GM12872 (cell line): Measurements from ENCODE around the gene TRIOBP.

ENCODE experiments used
- CTCF ChIP-seq: IDR thresholded peaks from 3 replicates; pipeline ENCODE4 v1.5.1; 2011; ENCODE audit warnings: low read depth, mild to moderate bottlenecking, low read length, moderate library complexity; ENCODE audit not compliant: insufficient read depth

TRIOBP gene

GRCh38 chr22:37820350-37820749, 123.5 kb downstream of the TRIOBP start:
- no peak for TF ChIP-seq CTCF

GRCh38 chr22:37822079-37822833, 125.4 kb downstream of the TRIOBP start:
- TF ChIP-seq CTCF = no peak

- TF ChIP-seq CTCF = no peak
Measured at GRCh38 chr22:37823134-37823985, 126.5 kb downstream of the TRIOBP start, which contains the start of gene GALR3. TSS of gene GALR3 (plus strand) at chr22:37823382. CDS start at chr22:37823407, 25 bp downstream.

GRCh38 chr22:37824674-37825641, 128.1 kb downstream of the TRIOBP start:
- no peak for TF ChIP-seq CTCF
